LNCAP (cell line): ENCODE measurements around the gene TTC8.

Experiments used
- TF ChIP-seq, protein P1 (sequence below): fragments of 450-650 bp; IDR thresholded peaks from 2 replicates; pipeline ENCODE4 v1.5.1; 2017; ENCODE audit warnings: mild to moderate bottlenecking

TTC8 gene

DNA sequence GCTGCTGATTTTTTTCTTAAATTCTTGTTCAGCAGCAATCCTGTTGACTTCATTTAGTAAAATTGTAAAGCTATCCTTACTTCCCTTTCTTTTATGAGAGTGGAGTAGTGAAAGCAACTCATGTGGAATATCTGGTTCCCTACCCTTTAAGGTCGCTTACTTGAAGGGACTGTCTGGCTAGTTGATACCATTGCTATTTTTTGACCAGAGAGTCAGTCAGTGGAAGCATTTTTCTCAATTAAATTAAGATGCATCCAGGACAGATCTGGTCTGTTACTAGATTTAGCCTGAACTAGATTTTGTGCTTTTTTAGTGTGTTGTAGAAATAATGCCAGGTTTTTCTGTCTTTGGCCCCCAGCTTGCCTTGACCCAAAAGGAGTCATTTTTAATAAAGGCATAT, 18.0 kb downstream of the TTC8 start:
- TF ChIP-seq, protein P1, sequence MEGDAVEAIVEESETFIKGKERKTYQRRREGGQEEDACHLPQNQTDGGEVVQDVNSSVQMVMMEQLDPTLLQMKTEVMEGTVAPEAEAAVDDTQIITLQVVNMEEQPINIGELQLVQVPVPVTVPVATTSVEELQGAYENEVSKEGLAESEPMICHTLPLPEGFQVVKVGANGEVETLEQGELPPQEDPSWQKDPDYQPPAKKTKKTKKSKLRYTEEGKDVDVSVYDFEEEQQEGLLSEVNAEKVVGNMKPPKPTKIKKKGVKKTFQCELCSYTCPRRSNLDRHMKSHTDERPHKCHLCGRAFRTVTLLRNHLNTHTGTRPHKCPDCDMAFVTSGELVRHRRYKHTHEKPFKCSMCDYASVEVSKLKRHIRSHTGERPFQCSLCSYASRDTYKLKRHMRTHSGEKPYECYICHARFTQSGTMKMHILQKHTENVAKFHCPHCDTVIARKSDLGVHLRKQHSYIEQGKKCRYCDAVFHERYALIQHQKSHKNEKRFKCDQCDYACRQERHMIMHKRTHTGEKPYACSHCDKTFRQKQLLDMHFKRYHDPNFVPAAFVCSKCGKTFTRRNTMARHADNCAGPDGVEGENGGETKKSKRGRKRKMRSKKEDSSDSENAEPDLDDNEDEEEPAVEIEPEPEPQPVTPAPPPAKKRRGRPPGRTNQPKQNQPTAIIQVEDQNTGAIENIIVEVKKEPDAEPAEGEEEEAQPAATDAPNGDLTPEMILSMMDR, result no peak

DNA sequence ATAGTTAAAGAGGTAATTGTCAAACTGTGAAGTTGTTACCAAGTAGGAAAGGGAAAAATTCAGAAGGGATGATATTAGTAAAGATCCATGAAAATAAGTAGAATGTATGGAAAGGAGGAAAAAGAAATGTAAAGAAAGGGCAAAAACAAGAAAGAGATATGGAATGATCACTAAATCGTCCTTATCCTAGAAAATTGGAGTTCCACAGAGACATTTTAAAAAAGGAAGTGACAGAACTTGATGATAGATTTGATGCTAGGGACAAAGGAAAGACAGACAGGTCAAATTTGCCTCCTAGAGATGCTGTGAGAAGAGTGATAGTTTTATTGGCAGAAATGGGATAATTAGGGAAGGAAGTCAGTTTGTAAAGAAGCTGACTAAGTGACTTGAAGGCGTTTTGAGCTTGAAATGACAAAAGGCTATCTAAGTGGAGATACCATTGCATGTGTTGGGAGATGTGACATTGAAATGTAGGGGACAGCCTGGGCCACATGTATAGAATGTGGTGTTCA, 20.6 kb downstream of the TTC8 start:
- TF ChIP-seq, protein P1, result no peak

DNA sequence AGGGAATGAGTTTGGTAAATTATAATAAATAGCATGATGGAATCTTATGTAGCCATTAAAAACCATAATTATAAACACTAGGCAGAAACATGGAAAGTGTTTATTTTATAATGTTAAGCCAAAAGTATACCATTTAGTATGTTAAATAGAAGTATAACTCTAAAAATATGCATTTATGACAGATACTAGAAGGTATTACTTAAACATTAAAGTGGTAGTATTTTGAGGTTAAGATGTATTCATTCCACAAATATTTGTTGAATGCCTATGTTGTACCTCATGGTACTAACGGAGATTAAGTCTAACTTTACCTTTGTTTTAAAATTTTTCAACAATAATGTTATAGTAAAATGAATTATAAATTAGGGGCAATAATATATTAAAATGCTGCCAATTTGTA, 24.1 kb downstream of the TTC8 start:
- TF ChIP-seq, protein P1, result no peak

DNA sequence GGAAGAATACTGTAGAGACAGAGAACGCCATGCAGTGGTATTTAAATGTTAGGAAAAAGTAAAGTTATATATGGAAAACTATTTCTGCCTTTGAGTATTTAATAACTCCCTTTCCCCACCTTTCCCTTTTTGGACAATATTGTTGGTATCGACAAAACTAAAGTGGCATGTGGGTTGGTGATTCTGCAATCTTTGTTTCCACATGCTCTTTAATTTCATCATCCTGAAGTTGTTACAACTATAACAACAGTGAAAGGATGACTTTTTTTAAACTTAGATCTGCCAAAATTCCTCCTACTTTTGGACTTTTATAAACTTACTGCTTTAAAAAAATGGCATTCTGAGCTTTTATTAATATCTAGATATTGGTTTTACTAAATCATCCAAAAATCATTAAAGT, 25.3 kb downstream of the TTC8 start:
- TF ChIP-seq, protein P1, result no peak

DNA sequence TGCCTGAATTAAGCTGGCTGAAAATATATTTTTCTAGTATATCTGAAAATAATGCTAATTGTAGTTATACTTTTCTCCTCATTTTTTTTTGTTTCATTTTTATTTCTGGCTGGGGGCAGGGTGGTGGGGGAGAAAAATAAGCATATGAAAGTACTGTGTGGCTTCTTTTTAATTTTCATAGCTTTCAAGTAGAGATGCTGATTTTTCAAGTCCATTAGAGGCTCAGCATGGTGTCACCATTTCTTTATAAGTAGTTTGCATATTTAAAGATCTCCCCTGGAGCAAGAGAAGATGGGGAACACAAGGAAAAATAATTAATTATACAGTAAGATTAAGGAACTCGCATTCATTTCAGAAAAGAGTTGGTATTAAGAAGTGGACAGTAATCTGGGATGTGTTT, 27.1 kb downstream of the TTC8 start:
- TF ChIP-seq, protein P1, result no peak

DNA sequence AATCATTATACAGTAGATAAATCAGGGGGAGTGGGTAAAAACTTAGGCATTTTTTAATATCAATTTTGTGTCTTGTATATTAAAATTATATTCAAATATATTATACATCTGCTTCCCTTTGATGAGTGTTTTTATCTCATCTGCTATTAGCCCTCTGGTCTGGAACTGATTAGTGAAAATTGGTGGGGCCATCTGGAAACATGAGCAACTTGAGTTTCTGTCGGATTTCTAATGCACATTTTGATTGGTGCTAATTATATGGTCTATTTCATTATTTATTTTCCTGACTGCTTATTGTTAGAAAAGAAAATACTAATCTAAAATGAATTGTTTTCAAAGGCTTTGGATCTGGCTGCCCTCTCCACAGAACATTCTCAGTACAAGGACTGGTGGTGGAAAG, 28.2 kb downstream of the TTC8 start:
- TF ChIP-seq, protein P1, result no peak

DNA sequence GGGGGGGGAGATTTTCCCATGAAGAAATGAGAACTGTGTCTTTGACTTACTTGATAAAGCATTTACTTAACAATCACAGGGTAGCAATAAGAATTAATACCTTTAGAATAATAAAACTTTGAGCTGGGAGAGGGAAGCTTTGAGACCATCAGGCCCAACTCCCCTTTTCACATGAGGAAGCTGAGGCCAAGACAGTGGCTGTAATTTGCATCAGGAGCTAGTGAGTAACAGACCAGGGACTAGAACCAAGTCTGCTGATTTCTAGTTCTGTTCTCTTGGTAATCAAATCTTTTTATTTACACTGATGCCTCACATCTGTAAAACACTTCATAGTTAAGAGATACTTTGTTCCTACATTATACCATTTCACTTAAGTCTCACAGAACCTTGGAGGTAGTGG, 28.7 kb downstream of the TTC8 start:
- TF ChIP-seq, protein P1, result no peak

DNA sequence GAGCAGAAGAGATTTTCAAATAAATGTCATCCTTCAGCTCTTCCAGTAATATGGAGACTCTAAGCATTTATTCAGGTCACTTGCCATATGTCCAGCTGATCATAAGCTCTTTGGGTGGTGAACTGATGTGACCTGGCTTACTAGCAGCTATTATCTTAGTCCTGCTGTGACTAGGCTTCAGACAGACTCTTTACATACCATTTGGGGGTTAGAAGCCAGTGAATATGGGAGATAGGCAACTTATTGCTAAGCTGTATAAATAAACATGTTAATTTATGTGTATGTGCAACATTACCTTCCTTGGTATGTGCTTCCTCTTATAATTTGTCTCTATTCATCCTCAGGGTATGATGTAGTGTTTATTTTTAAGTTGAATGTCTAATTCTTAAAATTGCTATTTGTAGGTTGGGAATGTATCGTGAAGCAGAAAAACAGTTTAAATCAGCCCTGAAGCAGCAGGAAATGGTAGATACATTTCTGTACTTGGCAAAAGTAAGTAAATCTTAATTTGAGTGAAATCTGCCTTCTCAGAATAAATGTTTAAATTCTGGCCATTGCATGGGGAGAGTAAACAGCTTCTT, 32.4 kb downstream of the TTC8 start:
- TF ChIP-seq, protein P1, result no peak
